Measurements from ENCODE around the gene RTP2.

Gene RTP2, protein sequence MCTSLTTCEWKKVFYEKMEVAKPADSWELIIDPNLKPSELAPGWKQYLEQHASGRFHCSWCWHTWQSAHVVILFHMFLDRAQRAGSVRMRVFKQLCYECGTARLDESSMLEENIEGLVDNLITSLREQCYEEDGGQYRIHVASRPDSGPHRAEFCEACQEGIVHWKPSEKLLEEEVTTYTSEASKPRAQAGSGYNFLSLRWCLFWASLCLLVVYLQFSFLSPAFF

DNA sequence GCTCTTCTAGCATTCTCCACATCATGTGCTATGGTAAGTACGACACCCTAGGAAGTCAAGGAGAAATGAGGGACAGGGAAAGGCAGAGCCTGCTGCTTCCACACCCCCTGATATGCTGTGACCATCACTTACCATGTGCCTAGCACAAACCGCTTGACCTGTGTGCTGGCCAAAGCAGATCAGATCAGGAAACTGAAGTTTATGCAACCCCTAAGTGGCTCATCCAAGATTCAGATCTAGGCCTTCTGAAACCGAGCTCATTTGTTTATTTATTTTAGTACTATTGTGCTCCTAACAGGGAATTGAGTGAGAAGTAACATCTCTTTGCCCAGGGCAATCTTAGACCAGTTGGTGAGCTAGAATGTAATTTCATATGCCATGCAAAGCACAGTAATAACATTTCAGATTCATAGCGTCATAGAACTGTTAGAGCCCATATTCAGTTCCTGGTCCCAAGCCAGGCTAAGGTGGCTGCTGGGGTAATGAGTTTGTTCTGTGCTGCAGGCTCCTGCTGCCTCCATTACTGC is at the start of gene RTP2:
Gene RTP2, minus strand, starts transcription at position 51 of the 527 bp plus-strand sequence. CDS start 429 bp downstream, outside the sequence.
- no peak for DNase-seq

- peak; percentile 53 for DNase-seq
Measured at GRCh38 chr3:187750513-187751123, 48.3 kb upstream of the RTP2 start.

- DNase-seq, result peak; percentile 52
Measured at GRCh38 chr3:187750006-187750512, 47.7 kb upstream of the RTP2 start.

GRCh38 chr3:187748050-187748481 is 45.7 kb upstream of the RTP2 start:
- DNase-seq, result peak; percentile 93

DNA sequence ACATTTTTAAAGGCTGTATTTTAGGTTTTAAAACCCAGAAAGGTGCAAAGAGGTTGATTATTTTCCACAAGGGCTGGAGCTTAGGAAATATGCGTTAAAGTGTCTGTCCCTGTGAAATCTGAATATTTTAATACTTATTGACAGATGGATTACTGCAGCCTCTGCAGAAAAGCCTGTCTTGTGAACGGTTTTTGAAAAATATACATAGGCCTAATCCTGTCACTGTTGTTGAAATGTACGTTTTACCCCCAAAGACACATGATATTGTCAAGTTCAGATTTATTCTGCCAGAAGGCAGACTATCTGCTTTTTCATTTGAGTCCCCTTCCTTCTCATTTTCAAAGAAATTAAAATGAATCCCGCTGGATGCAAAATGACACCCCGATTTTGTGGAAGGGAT is 45.1 kb upstream of the RTP2 start:
- DNase-seq, result no peak

DNA sequence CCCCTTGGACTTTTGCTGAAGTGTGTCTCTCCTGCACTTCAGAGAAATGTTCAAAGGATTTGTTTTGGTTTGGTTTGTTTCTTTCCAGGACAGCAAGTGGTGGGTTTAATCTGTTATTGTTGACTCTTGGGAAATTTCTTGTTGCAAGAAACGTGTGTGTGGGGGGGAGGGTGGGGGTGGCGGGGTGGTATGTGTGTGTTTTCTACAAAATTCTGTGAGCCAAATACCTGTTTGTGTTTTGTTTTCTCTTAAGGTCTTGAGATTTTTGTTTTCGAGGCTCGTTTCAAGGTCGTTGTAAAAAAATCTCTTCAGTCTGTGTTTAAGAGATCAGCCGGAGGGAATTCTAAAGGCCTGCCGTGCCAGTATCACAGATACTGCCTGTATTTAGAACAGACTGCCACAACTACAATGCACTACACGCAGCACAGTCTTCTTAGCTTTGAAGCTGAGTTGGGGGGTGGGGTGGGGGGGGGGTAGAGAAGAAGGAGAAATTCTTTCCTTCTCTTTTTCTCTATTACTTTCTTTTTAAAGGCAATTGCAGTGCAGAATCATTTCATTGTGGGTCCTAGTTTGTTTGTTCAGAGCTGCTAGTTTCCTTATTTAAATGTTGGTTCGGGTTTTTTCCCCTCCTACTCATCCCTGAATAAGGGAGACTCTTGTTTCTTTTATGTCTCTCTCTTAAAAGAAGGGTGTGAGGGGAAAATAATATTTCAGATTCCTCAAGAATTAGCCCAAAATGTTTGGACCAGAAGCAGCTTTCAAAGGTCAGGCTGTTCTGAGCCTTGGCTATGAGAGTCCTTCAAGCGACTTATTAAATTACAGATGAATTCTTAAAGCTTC is 44.3 kb upstream of the RTP2 start:
- peak; percentile 44 for DNase-seq

GRCh38 chr3:187746059-187746441 is 43.7 kb upstream of the RTP2 start:
- no peak for DNase-seq

DNA sequence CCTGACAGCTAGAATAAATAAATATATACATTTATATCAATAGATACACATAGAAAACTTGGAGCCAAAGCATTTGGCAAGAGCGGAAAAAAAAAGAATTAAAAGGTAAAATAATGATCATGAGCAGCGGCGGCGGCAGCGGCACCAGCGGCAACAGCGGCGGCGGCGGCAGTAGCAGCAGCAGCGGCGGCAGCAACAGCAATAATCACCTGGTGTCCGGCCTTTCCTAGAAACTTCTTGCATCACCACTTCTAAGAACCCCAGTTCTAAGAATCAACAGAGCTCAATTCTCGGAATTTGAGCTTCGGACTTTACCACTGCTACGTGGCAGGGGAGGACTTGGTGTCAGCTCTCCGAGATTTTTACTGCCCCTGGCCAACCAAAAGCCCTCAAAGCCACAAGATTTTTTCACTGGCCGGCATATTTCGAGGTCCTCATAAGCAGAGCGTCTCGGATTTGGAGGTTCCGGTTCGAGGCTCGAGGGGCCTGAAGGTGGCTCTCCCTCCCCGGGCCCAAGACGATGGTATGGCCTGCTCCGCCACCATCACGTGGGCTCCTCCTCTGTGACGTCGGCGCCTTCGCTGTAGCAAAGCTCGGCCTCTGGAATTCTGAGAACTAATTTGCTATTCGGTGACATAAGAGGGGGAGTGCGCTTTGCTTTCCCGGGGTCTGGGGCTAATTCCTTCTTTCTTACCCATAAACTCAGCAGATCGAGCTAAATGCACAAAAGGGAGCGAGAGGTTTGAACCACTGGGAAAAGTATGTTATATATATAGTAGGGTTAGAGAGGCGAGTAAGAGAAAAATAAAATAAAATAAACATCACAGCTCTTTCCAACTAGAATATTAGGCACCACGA is 43.1 kb upstream of the RTP2 start, which contains the start of gene BCL6:
Gene BCL6, minus strand, starts transcription at position 268 of the 858 bp plus-strand sequence. CDS start 11,775 bp downstream, outside the sequence.
- DNase-seq, result peak; percentile 96

DNA sequence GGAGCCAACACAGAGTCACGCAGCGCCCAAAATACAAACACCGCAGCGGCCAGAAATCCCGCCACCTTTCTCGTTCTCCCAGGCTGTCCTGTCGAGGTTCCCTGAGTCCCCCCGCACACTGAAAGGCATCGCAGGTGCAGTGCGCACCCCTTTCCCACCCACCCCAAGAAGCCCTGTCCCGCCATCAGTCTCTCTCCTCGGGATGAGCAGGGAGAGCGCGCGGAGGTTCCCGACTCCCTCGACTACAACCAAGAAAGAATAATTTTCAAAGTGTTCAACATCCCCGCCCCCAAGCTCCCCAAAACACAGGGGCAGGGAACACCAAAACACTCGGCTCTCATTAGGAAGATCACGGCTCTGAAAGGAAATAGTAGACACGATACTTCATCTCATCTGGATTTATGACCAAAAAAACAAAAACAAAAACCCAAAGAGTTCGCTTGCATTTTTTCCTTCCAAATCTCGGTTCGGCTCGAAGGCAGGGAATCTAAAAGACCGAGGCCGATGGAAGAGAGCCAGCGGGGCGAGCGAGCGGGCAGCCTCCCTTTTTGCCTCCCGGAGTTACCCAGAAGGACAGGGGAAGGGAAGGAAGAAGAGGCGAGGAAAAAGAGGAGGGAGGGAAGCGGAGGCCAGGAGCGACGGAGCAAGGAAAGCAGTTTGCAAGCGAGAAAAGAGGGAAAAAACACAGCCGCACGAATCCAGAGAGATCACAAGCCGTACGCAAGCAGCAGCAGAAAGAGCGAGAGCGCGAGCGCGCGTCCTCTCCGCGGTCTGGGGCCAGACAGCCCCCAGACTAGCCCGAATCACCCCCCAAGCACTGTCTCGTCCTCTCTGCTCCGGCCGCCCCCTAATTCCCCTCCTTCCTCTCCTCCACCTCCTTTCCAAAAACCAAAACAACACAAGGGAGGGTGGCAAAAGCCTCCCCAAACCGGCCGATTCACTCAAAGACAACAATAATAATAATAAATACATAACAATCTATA is 42.1 kb upstream of the RTP2 start:
- peak; percentile 87 for DNase-seq

DNA sequence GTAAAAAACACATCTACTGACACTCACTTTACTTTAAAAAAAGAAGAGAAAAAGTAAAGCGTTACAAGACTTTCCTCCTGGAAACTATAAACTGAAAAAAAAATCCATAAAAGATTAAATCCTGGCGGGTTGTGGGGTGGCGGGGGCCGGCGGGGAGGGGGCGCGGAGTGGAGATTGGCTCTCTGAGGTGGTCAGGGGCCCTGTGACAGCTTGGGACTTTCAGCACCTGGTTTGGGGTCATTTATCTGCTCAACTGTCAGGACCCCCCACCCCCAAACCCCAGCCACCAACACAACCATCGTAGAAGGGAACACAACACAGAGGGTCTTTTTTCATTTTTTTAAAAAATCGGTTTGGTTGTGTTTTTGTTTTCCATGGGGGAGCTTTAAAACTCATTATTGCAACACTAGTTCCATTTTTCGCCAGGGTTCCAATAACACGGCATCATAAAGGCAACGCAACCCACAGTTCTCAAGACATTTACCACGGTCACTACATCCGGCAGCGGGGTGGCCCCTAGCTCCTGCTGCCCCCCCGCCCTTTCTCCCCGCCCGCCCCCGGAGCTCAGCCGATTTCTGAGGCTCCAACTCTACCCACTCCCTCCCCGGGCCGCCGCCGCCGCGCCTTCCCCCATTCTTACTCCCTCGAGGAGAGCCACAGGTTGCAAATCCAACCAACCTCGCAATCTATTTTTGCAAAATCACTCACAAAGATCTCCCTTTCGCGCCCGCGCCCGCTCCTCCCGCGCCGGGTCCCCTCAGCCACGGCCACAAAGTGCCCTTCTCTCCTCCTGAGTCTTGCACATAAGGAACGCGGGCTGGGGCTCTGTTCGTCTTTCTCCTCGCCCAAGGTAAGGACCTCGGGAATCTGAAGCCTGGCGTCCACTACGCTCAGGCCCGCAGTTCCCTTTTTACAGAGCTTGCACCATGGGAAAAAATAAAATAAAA is 41.1 kb upstream of the RTP2 start:
- DNase-seq, result peak; percentile 83

- peak; percentile 58 for DNase-seq
Measured at GRCh38 chr3:187742351-187743171, 40.2 kb upstream of the RTP2 start.

DNA sequence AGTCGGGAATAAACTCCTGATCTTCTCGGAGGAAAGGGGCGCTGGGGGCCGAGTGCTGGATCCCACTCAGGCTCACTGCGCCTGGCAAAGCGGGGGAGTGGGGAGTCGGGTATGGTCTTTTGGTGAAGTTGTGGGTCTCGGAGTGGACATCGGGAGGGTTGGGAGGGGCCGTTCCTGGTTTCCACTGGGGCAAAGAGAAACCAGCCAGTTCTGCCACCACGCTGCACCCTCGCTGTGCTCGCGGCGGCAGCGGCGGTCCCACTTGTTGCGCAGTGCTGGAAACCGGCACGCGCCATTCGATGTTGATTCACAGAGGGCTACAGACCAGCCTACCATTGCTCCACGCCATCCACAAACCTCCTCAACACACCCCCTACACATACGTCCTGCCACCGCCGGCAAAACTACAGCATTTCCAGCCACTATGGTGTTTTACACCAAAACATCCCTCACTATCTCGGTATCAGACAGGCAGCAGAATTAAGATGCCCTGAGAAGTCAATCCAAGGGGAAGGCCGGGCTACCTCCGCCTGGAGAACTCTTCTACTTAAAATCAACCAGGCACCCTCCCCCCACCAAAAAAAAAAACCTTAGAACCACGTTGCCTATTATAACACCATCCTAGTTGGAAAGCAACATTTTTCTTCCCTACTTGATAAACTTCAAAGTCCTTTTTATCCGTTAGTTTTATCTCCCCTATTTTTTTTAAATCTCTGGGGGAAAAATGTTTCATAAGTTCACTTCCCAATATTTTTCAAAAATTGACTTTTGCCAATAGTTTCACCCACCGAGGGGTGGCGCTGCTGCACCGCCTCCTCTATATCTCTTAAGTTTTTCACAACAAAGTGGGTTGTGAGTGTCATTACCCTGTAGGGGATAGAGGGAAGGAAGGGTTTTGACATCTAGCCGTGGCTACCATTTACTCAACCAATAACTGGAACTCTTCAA is 39.3 kb upstream of the RTP2 start:
- DNase-seq, result peak; percentile 81

DNA sequence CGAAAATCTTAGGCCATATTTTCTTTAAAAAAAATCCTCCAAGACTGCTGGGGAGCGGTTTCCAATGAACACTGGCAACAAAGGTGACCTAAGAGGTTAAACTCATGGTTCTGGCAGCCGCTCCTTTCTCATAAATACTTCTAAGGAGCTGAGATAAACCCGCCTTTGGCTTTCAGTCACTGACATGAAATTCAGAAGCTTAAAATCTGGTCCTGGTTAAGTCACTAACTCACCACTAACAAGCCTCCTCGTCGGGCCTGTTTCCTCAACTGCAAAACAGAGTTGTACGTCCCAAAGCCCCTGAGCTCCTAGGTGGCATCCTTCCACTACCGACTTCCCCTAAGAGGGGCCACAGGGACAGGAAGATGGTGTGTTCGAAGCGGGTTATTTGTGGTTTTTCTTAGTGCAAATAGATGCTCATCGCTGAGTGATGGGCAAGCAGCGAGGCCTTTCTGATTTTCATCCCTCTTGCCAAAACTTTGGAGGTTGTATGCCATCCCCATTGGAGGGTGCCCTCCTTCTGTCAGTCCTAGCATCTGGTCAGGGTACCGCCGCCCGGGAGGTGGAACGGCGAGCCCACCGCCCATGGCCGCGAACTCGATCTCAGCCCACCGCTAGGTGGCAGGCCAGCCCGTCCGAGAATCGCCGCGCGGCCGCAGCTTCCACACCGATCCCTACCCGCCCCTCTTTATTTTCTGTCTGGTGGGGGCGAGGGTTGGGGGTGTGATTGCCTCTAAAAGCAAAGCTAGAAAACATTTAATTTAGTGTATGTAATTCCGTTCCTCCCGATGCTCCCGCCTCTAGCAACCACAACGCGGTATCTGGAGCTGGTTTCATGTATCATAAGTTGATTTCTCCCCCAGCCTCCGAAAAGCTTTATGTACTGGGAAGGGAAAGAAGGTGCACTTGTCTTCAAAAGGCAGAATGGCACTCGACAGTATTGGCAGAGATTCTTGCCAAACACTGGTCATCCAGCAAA is 38.4 kb upstream of the RTP2 start:
- peak; percentile 85 for DNase-seq

DNA sequence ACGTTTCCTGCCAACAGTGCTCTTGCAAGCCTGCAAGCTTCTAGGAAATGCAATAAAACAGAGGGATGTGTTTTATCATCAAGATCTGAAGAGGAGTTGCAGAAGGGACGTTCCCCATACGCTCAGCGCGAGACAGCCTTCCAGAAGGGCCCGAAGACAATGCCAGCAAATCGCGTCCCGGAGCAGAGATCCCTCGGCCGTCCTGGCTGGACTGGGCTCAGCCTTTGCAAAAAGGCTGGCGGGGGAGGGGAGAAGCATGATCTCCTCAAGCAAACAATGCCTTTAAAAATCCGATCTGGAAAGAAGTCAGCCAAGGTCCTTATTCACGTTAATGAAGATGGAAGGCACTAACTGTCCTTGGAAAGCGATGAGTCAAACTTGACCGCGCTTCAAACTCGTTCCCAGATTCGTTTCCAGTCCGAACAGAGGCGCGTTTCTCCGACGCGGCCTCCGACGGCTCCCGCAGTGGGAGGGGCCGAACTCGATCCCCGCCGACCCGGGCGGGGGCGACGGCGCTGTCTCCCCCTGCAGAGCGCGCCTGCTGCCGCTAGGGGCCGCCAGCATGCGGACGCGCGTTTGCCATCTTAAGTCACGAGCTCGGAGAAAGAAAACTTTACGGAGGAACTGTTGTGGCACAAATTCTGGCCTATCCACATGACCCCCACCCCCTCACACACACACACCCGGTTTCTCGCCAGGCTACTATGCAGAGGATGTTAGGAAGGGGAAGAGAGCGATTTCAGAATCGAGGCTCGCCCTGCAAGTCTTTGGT is 37.4 kb upstream of the RTP2 start:
- DNase-seq, result peak; percentile 94

- no peak for DNase-seq
Measured at GRCh38 chr3:187739094-187739560, 36.8 kb upstream of the RTP2 start.
